GM12878 (cell line): ENCODE data around the gene NMRK1. TPM values are rescaled to one million over a fixed set of nuclear protein-coding genes. Genes with fewer than 3 reads are reported as not detected.

ENCODE experiments used
- ATAC-seq: fragments of 200-7000 bp; cut with Tn5 transposase; 3 replicates; pipeline ENCODE4 v1.9.1; 2020; ENCODE audit warnings: mild to moderate bottlenecking, moderate library complexity
- BruUV-seq: library from RNA; stranded (reverse); fragments of 400-500 nt; replicated peaks from 2 replicates; lab custom pipeline; 2021; lab: Mats Ljungman, UMichigan
- CTCF ChIA-PET: fragments of 300-600 bp; sonication (Branson Sonifier 250); formaldehyde crosslinking; extraction: SDS; loops from one replicate; lab custom pipeline; 2021; ENCODE audit warnings: inconsistent platforms; lab: Yijun Ruan, JAX
- POLR2A ChIA-PET: fragments of 350-600 bp; formaldehyde crosslinking; extraction: SDS; loops from one replicate; lab custom pipeline; 2021; ENCODE audit warnings: inconsistent platforms; lab: Charles Lee
- RAD21 ChIA-PET: fragments of 300-600 bp; sonication (Branson Sonifier 250); formaldehyde crosslinking; loops from one replicate; lab custom pipeline; 2023; ENCODE audit warnings: antibody characterized with exemption; ENCODE audit not compliant: unreplicated experiment; lab: Charles Lee
- SMC1A ChIA-PET: fragments of 300-600 bp; sonication (Branson Sonifier 250); formaldehyde crosslinking; loops from one replicate; lab custom pipeline; 2023; ENCODE audit not compliant: unreplicated experiment, uncharacterized antibody; lab: Charles Lee
- DNase-seq: peaks from one replicate; pipeline ENCODE4 v3.0.0-alpha.2; 2011; ENCODE audit warnings: low read depth, low spot score
- FAIRE-seq: peaks from 3 replicates; lab custom pipeline; 2011; peaks lifted over from hg19 to GRCh38; lab: Jason Lieb, UNC
- H2AFZ ChIP-seq: 2 replicates; pipeline ENCODE4 v1.6.0; 2011; ENCODE audit warnings: low read depth, low read length, control low read depth; ENCODE audit not compliant: control insufficient read depth
- H3K27ac ChIP-seq: 2 replicates; pipeline ENCODE4 v1.5.1; 2011; ENCODE audit warnings: control low read depth; ENCODE audit not compliant: control insufficient read depth, insufficient read depth
- H3K27me3 ChIP-seq, 2 experiments: replicated peaks in 1 of 2; 2 replicates each; pipeline versions ENCODE4 v1.6.0 to v1.6.1; 2011; ENCODE audit warnings: low read length in 1 of 2; ENCODE audit not compliant: control insufficient read depth in 2 of 2, insufficient read depth in 2 of 2
- H3K36me3 ChIP-seq, 2 experiments: 2 replicates each; pipeline ENCODE4 v1.5.1; 2011; ENCODE audit warnings: low read length in 1 of 2; ENCODE audit not compliant: control insufficient read depth in 2 of 2, insufficient read depth in 2 of 2
- H3K4me1 ChIP-seq: 2 replicates; pipeline ENCODE4 v1.6.1; 2011; ENCODE audit warnings: mild to moderate bottlenecking, low read length, moderate library complexity, mixed read lengths; ENCODE audit not compliant: control insufficient read depth, insufficient read depth
- H3K4me2 ChIP-seq: 2 replicates; pipeline ENCODE4 v1.6.0; 2011; ENCODE audit warnings: control low read depth; ENCODE audit not compliant: control insufficient read depth, insufficient read depth
- H3K4me3 ChIP-seq: fragments of 200-600 bp; sonication (generic); 2 replicates; pipeline ENCODE4 v1.5.1; 2016
- H3K79me2 ChIP-seq: 2 replicates; pipeline ENCODE4 v1.6.0; 2011; ENCODE audit warnings: low read length; ENCODE audit not compliant: control insufficient read depth, insufficient read depth
- H3K9ac ChIP-seq: 2 replicates; pipeline ENCODE4 v1.8.0; 2011; ENCODE audit warnings: low read length, control low read depth, mixed read lengths; ENCODE audit not compliant: control insufficient read depth, insufficient read depth
- H3K9me3 ChIP-seq: replicated peaks from 3 replicates; pipeline ENCODE4 v1.5.1; 2011; ENCODE audit warnings: mild to moderate bottlenecking, low read length; ENCODE audit not compliant: control insufficient read depth, insufficient read depth
- H4K20me1 ChIP-seq: 2 replicates; pipeline ENCODE4 v1.6.0; 2011; ENCODE audit not compliant: control insufficient read depth, insufficient read depth
- BMI1 ChIP-seq: fragments of 450-650 bp; IDR thresholded peaks from 2 replicates; pipeline ENCODE4 v1.6.1; 2016; ENCODE audit warnings: mild to moderate bottlenecking, moderate library complexity, borderline replicate concordance
- GATAD2B ChIP-seq: fragments of 450-650 bp; conservative IDR thresholded peaks from 2 replicates; pipeline ENCODE4 v1.6.1; 2017; ENCODE audit warnings: low read depth, mild to moderate bottlenecking, moderate library complexity
- IKZF2 ChIP-seq, 2 experiments: fragments of 450-650 bp; IDR thresholded peaks; 2 replicates each; pipeline ENCODE4 v1.6.1; 2017; ENCODE audit warnings: mild to moderate bottlenecking in 2 of 2, moderate library complexity in 2 of 2
- NFYB ChIP-seq: IDR thresholded peaks from 2 replicates; pipeline ENCODE4 v1.6.1; 2011; ENCODE audit warnings: low read depth, mild to moderate bottlenecking, low read length, improper control_type of control experiment, moderate library complexity; ENCODE audit not compliant: insufficient read depth
- NR2C2 ChIP-seq: IDR thresholded peaks from 2 replicates; pipeline ENCODE4 v1.6.1; 2011; ENCODE audit warnings: borderline replicate concordance, low read depth; ENCODE audit not compliant: control insufficient read depth, insufficient read length
- POLR2A ChIP-seq: IDR thresholded peaks from 2 replicates; pipeline ENCODE4 v1.6.1; 2011; ENCODE audit warnings: low read depth, mild to moderate bottlenecking, low read length
- SUPT20H ChIP-seq: IDR thresholded peaks from 2 replicates; pipeline ENCODE4 v1.6.1; 2011; ENCODE audit warnings: low read depth, mild to moderate bottlenecking, low read length, moderate library complexity, borderline replicate concordance; ENCODE audit not compliant: control insufficient read depth
- WGBS: methylation state at CpG from one replicate; pipeline ENCODE4 v1.1.6; 2016; ENCODE audit warnings: low lambda C conversion rate; ENCODE audit not compliant: insufficient replicate concordance, insufficient coverage; ENCODE audit errors: missing lambda C conversion rate; 5-methylcytosine and 5-hydroxymethylcytosine counted together
- in situ Hi-C: fragments of 300-500 bp; cut with MboI; formaldehyde crosslinking; loops from 9 replicates; pipeline ENCODE4 v1.14.3; 2018; ENCODE audit warnings: mixed read lengths
- intact Hi-C: fragments of 100-400 bp; cut with micrococcal nuclease; formaldehyde crosslinking; loops from one replicate; pipeline ENCODE4 v1.14.2; 2022; ENCODE audit not compliant: unreplicated experiment
- polyA plus RNA-seq, 11 experiments: library from polyadenylated mRNA; depleted of rRNA in 4 of 11; unstranded in 6 of 11; stranded (reverse) in 5 of 11; fragments of >200 nt; fragmentation: Nextera tagmentation in 4 of 11; fragmentation: Illumina TruSeq in 1 of 11; extraction: Ambion mirVana in 4 of 11; extraction: Trizol in 1 of 11; gene quantifications; 1 replicate in 1 of 11; 2 replicates in 10 of 11; pipeline versions ENCODE4 v1.2.1 to v1.2.3, GENCODE V29; 2011 to 2016; ENCODE audit warnings: inconsistent platforms in 2 of 11, missing spikeins in 2 of 11, low read depth in 1 of 11
- total RNA-seq, 4 experiments: library from RNA; depleted of rRNA in 3 of 4; stranded (reverse); fragments of >200 nt in 3 of 4; fragmentation: Illumina TruSeq in 1 of 4; extraction: Trizol in 1 of 4; gene quantifications; 2 replicates each; pipeline versions ENCODE4 v1.2.1 to v1.2.3, GENCODE V29; 2013 to 2021
- TF ChIP-seq, protein P1 (sequence below): fragments of 450-650 bp; conservative IDR thresholded peaks from 2 replicates; pipeline ENCODE4 v1.6.1; 2017; ENCODE audit warnings: mild to moderate bottlenecking, moderate library complexity
- TF ChIP-seq, protein P2 (sequence below): fragments of 450-650 bp; IDR thresholded peaks from 2 replicates; pipeline ENCODE4 v1.6.1; 2016; ENCODE audit warnings: mild to moderate bottlenecking, moderate library complexity, borderline replicate concordance

The NMRK1 gene
- total and polyA plus RNA-seq, 10 of the 15 experiments (the other 5 are each of a cell fraction or from before 2014, with no cell fraction given): 8.4 to 17.2 (median 12.1) TPM

DNA sequence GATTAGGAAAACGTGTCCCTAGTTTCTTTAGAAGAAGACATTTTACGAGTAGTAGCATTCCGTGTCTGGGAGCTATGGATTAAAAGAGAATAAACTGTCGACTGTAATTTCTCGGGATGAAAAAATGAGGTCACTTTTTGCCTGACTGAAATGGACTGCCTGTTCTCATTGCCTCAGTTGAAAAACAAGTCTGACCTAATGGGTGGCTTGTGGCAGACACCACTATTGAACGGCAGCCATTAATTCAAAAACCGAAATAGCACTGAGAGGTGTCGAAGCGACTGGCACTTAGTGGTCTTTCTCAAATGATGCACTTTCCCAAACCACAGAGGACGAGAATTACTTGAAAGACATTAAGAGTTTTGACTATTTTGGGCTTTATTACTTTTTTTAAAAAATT, 35.7 kb upstream of the NMRK1 start:
- ChIA-PET POLR2A (interaction anchor here (0.6 kb wide), 1 partner anchor 46 kb away, joined by 3 read pairs; no protein-coding TSS in a partner anchor), RAD21 (no interaction called here), CTCF (no interaction called here), SMC1A (no interaction called here)
- H3K9me3 ChIP-seq: no peaks in the 10 kb centered on the region
- H3K9ac ChIP-seq: no peak overlapping the region
- H3K4me3 ChIP-seq: no peak overlapping the region
- no peak for DNase-seq
- no peak for FAIRE-seq
- in situ Hi-C loops: no loop called here
- H3K79me2 ChIP-seq: no peaks in the 10 kb centered on the region
- peaks cover 2 to 6% of the 10 kb centered on the region in 2 experiments; a peak in 3 of 4 replicates for H3K36me3 ChIP-seq
- no peak overlapping the region for H3K4me2 ChIP-seq
- H3K4me1 ChIP-seq: no peaks in the 10 kb centered on the region
- intact Hi-C loops: no loop called here
- WGBS: 98% methylated on average over 10 of the region's 10 CpGs
- TF ChIP-seq NFYB (no peak), BMI1 (no peak), NR2C2 (no peak), POLR2A (no peak), GATAD2B (no peak), SUPT20H (no peak), IKZF2 (IDR thresholded peaks at IDR 0.05) (no peak)
- TF ChIP-seq, protein P1, sequence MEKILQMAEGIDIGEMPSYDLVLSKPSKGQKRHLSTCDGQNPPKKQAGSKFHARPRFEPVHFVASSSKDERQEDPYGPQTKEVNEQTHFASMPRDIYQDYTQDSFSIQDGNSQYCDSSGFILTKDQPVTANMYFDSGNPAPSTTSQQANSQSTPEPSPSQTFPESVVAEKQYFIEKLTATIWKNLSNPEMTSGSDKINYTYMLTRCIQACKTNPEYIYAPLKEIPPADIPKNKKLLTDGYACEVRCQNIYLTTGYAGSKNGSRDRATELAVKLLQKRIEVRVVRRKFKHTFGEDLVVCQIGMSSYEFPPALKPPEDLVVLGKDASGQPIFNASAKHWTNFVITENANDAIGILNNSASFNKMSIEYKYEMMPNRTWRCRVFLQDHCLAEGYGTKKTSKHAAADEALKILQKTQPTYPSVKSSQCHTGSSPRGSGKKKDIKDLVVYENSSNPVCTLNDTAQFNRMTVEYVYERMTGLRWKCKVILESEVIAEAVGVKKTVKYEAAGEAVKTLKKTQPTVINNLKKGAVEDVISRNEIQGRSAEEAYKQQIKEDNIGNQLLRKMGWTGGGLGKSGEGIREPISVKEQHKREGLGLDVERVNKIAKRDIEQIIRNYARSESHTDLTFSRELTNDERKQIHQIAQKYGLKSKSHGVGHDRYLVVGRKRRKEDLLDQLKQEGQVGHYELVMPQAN: no peak
- TF ChIP-seq, protein P2, sequence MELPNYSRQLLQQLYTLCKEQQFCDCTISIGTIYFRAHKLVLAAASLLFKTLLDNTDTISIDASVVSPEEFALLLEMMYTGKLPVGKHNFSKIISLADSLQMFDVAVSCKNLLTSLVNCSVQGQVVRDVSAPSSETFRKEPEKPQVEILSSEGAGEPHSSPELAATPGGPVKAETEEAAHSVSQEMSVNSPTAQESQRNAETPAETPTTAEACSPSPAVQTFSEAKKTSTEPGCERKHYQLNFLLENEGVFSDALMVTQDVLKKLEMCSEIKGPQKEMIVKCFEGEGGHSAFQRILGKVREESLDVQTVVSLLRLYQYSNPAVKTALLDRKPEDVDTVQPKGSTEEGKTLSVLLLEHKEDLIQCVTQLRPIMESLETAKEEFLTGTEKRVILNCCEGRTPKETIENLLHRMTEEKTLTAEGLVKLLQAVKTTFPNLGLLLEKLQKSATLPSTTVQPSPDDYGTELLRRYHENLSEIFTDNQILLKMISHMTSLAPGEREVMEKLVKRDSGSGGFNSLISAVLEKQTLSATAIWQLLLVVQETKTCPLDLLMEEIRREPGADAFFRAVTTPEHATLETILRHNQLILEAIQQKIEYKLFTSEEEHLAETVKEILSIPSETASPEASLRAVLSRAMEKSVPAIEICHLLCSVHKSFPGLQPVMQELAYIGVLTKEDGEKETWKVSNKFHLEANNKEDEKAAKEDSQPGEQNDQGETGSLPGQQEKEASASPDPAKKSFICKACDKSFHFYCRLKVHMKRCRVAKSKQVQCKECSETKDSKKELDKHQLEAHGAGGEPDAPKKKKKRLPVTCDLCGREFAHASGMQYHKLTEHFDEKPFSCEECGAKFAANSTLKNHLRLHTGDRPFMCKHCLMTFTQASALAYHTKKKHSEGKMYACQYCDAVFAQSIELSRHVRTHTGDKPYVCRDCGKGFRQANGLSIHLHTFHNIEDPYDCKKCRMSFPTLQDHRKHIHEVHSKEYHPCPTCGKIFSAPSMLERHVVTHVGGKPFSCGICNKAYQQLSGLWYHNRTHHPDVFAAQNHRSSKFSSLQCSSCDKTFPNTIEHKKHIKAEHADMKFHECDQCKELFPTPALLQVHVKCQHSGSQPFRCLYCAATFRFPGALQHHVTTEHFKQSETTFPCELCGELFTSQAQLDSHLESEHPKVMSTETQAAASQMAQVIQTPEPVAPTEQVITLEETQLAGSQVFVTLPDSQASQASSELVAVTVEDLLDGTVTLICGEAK: no peak
- H2AFZ ChIP-seq: no peak overlapping the region
- 0 out of 2 replicates have a peak, but pooled peaks cover 3% of the 10 kb centered on the region for H4K20me1 ChIP-seq
- H3K27me3 ChIP-seq: no peaks in the 10 kb centered on the region
- no peak overlapping the region for H3K27ac ChIP-seq
- BruUV-seq: no TSS peak
- ATAC-seq: no peak
